SK-N-SH treated with all-trans-retinoic acid at 6 μM for 48 hours (cell line): Measurements from ENCODE around the gene MTHFD1.

Experiments
- ATAC-seq: fragments of 200-7000 bp; cut with Tn5 transposase; 3 replicates; pipeline ENCODE4 v1.9.1; 2020; ENCODE audit warnings: mild to moderate bottlenecking, moderate library complexity
- ARNTL ChIP-seq: fragments of 450-650 bp; formaldehyde crosslinking; IDR thresholded peaks from 2 replicates; pipeline ENCODE4 v1.5.0; 2020; ENCODE audit warnings: low read depth, mild to moderate bottlenecking, moderate library complexity, borderline replicate concordance
- BACH2 ChIP-seq: fragments of 250-450 bp; sonication (Bioruptor Pico); IDR thresholded peaks from 2 replicates; pipeline ENCODE4 v1.9.0; 2021; ENCODE audit warnings: mild to moderate bottlenecking, borderline replicate concordance
- CREB5 ChIP-seq: fragments of 250-450 bp; sonication (Bioruptor Pico); IDR thresholded peaks from 2 replicates; pipeline ENCODE4 v1.5.1; 2020; ENCODE audit warnings: low read depth, mild to moderate bottlenecking, moderate library complexity
- CSDC2 ChIP-seq: fragments of 250-450 bp; sonication (Bioruptor Pico); IDR thresholded peaks from 2 replicates; pipeline ENCODE4 v1.5.0; 2020; ENCODE audit warnings: mild to moderate bottlenecking, moderate library complexity
- CSRNP3 ChIP-seq: fragments of 250-450 bp; sonication (Bioruptor Pico); IDR thresholded peaks from 2 replicates; pipeline ENCODE4 v1.5.1; 2021; ENCODE audit warnings: mild to moderate bottlenecking, moderate library complexity
- ESRRG ChIP-seq: fragments of 250-450 bp; sonication (Bioruptor Pico); IDR thresholded peaks from 2 replicates; pipeline ENCODE4 v1.6.1; 2021; ENCODE audit warnings: mild to moderate bottlenecking
- GLIS3 ChIP-seq: fragments of 250-450 bp; sonication (Bioruptor Pico); IDR thresholded peaks from 2 replicates; pipeline ENCODE4 v1.5.0; 2020; ENCODE audit warnings: mild to moderate bottlenecking, moderate library complexity
- ISL1 ChIP-seq: fragments of 250-450 bp; sonication (Bioruptor Pico); IDR thresholded peaks from 2 replicates; pipeline ENCODE4 v2.1.2; 2022; ENCODE audit warnings: mild to moderate bottlenecking, moderate library complexity
- OSR1 ChIP-seq: fragments of 250-450 bp; sonication (Bioruptor Pico); IDR thresholded peaks from 2 replicates; pipeline ENCODE4 v1.8.0; 2022; ENCODE audit warnings: moderate library complexity, mild to moderate bottlenecking, inconsistent platforms
- PATZ1 ChIP-seq: fragments of 250-450 bp; sonication (Bioruptor Pico); IDR thresholded peaks from 2 replicates; pipeline ENCODE4 v1.8.0; 2020; ENCODE audit warnings: mild to moderate bottlenecking, moderate library complexity, borderline replicate concordance
- POU6F1 ChIP-seq: fragments of 250-450 bp; sonication (Bioruptor Pico); IDR thresholded peaks from 2 replicates; pipeline ENCODE4 v1.8.0; 2021; ENCODE audit warnings: low read depth, mild to moderate bottlenecking, moderate library complexity, borderline replicate concordance
- PPARA ChIP-seq: fragments of 250-450 bp; sonication (Bioruptor Pico); IDR thresholded peaks from 2 replicates; pipeline ENCODE4 v1.5.0; 2020; ENCODE audit warnings: mild to moderate bottlenecking, borderline replicate concordance
- RARB ChIP-seq: fragments of 250-450 bp; sonication (Bioruptor Pico); IDR thresholded peaks from 2 replicates; pipeline ENCODE4 v1.8.0; 2021; ENCODE audit warnings: mild to moderate bottlenecking, moderate library complexity
- TCF4 ChIP-seq: fragments of 250-450 bp; sonication (Bioruptor Pico); IDR thresholded peaks from 2 replicates; pipeline ENCODE4 v1.8.0; 2021; ENCODE audit warnings: mild to moderate bottlenecking, moderate library complexity, borderline replicate concordance
- TOX ChIP-seq: fragments of 250-450 bp; sonication (Bioruptor Pico); IDR thresholded peaks from 2 replicates; pipeline ENCODE4 v1.8.0; 2021; ENCODE audit warnings: mild to moderate bottlenecking, moderate library complexity, borderline replicate concordance
- TSHZ2 ChIP-seq: fragments of 250-450 bp; sonication (Bioruptor Pico); IDR thresholded peaks from 2 replicates; pipeline ENCODE4 v1.5.0; 2020; ENCODE audit warnings: mild to moderate bottlenecking, moderate library complexity
- ZC3H10 ChIP-seq: fragments of 250-450 bp; sonication (Bioruptor Pico); IDR thresholded peaks from 2 replicates; pipeline ENCODE4 v1.5.1; 2021; ENCODE audit warnings: mild to moderate bottlenecking, moderate library complexity
- ZFP30 ChIP-seq: fragments of 450-650 bp; formaldehyde crosslinking; IDR thresholded peaks from 2 replicates; pipeline ENCODE4 v1.5.0; 2022; ENCODE audit warnings: mild to moderate bottlenecking, moderate library complexity
- ZNF565 ChIP-seq: fragments of 450-650 bp; formaldehyde crosslinking; conservative IDR thresholded peaks from 2 replicates; pipeline ENCODE4 v1.5.0; 2020; ENCODE audit warnings: low read depth, mild to moderate bottlenecking, moderate library complexity
- ZNF70 ChIP-seq: fragments of 450-650 bp; formaldehyde crosslinking; IDR thresholded peaks from 2 replicates; pipeline ENCODE4 v1.5.0; 2020; ENCODE audit warnings: mild to moderate bottlenecking, moderate library complexity

MTHFD1 gene

GRCh38 chr14:64412237-64412636 lies 24.1 kb downstream of the MTHFD1 start:
- no peak for ATAC-seq
- TF ChIP-seq ZNF565 (CRISPR knock-in tag) (no peak), ZNF70 (CRISPR knock-in tag) (no peak), PPARA (CRISPR knock-in tag) (no peak), ESRRG (CRISPR knock-in tag) (no peak), TCF4 (no peak), TSHZ2 (CRISPR knock-in tag) (no peak), ZFP30 (CRISPR knock-in tag) (no peak), GLIS3 (CRISPR knock-in tag) (no peak), PATZ1 (CRISPR knock-in tag) (no peak), TOX (CRISPR knock-in tag) (no peak), CREB5 (CRISPR knock-in tag) (no peak), ISL1 (CRISPR knock-in tag) (no peak), BACH2 (CRISPR knock-in tag) (no peak), ZC3H10 (CRISPR knock-in tag) (no peak), CSRNP3 (no peak)

GRCh38 chr14:64416348-64416932 lies 28.3 kb downstream of the MTHFD1 start:
- ATAC-seq: no peak
- TF ChIP-seq ZC3H10 (CRISPR knock-in tag) (no peak), PATZ1 (CRISPR knock-in tag) (no peak), ARNTL (CRISPR knock-in tag) (no peak), CSDC2 (CRISPR knock-in tag) (no peak), ESRRG (CRISPR knock-in tag) (no peak), CREB5 (CRISPR knock-in tag) (no peak), GLIS3 (CRISPR knock-in tag) (no peak), RARB (CRISPR knock-in tag) (no peak), BACH2 (CRISPR knock-in tag) (no peak), ZNF565 (CRISPR knock-in tag) (no peak), TOX (CRISPR knock-in tag) (no peak), ZFP30 (CRISPR knock-in tag) (no peak), TSHZ2 (CRISPR knock-in tag) (no peak), PPARA (CRISPR knock-in tag) (no peak), CSRNP3 (no peak), OSR1 (CRISPR knock-in tag) (no peak), POU6F1 (CRISPR knock-in tag) (no peak)
